ENCODE measurements around the gene ZNF718. TPM values are rescaled to one million over a fixed set of nuclear protein-coding genes. Genes with fewer than 3 reads are reported as not detected.

The ZNF718 gene
- total and polyA plus RNA-seq, 2 of the 8 experiments (the other 6 are each of a cell fraction or from before 2014, with no cell fraction given) = 3.3 to 19.5 TPM

GRCh38 chr4:139691-140090, 15.4 kb downstream of the ZNF718 start:
- Histone ChIP-seq H2BK20ac (ENCODE audit: low read length) (no peak overlapping the region), H4K5ac (ENCODE audit: insufficient read length, low read depth, low read length) (no peak overlapping the region), H2BK5ac (ENCODE audit: low read depth, low read length) (no peak overlapping the region), H3K27me3 (replicated peaks in 1 of 4; ENCODE audit: control insufficient read depth in 3 of 4, extremely low read depth in 1 of 4, insufficient read depth in 3 of 4, low read length in 3 of 4) (no peaks in the 10 kb centered on the region), H3K4me1 (replicated peaks in 1 of 4; ENCODE audit: control insufficient read depth in 3 of 4, insufficient read depth in 4 of 4, low read length in 3 of 4) (no peaks in the 10 kb centered on the region), H2AFZ (ENCODE audit: low read length) (no peak overlapping the region), H3K4ac (replicated peaks; ENCODE audit: insufficient read length, low read depth, low read length) (no peak overlapping the region), H3K27ac (ENCODE audit: low read depth, low read length) (no peak overlapping the region), H3K23me2 (ENCODE audit: low read depth, low read length) (no peaks in the 10 kb centered on the region), H4K8ac (ENCODE audit: extremely low read depth, insufficient read depth, low read length) (no peak overlapping the region), H3K18ac (ENCODE audit: extremely low read depth, low read length) (no peak overlapping the region), H3K4me2 (ENCODE audit: insufficient read depth in 1 of 2, low read depth in 2 of 2, low read length in 2 of 2) (no peak overlapping the region), H3K9me3 (ENCODE audit: insufficient read depth in 2 of 2, low read depth in 1 of 2, low read length in 1 of 2) (0 out of 4 replicates have a peak, but pooled peaks cover 0 to 9% of the 10 kb centered on the region in 2 experiments), H3K9ac (replicated peaks in 1 of 4; ENCODE audit: extremely low read depth in 1 of 4, low read depth in 3 of 4, low read length in 3 of 4) (no peak overlapping the region), H3K79me2 (ENCODE audit: control insufficient read depth in 1 of 2, insufficient read depth in 2 of 2, low read length in 2 of 2) (peaks cover 8 to 96% of the 10 kb centered on the region in 2 experiments), H2AK5ac (ENCODE audit: low read depth, low read length) (no peak overlapping the region), H3K79me1 (ENCODE audit: low read depth, low read length) (no peaks in the 10 kb centered on the region; the same call in 1 of the 2 replicates), H3K23ac (ENCODE audit: insufficient read length) (no peak overlapping the region), H3K14ac (ENCODE audit: insufficient read length) (no peak overlapping the region), H2BK120ac (replicated peaks; ENCODE audit: low read depth, low read length) (no peak overlapping the region), H2BK12ac (ENCODE audit: low read depth, low read length) (no peak overlapping the region), H3K4me3 (ENCODE audit: extremely low read depth in 1 of 4, insufficient read depth in 2 of 4, low read depth in 3 of 4, low read length in 4 of 4) (no peak overlapping the region), H4K91ac (replicated peaks; ENCODE audit: insufficient read length, low read length) (no peak overlapping the region), H3K36me3 (ENCODE audit: control insufficient read depth in 2 of 4, insufficient read depth in 4 of 4, low read length in 3 of 4) (peaks cover 4 to 68% (median 24%) of the 10 kb centered on the region in 4 experiments), H4K20me1 (replicated peaks in 1 of 2; ENCODE audit: control insufficient read depth in 1 of 2, insufficient read depth in 2 of 2, low read length in 2 of 2) (peaks cover 0 to 5% of the 10 kb centered on the region in 2 experiments), H3K56ac (replicated peaks; ENCODE audit: insufficient read length, low read depth, low read length) (no peak overlapping the region), H2BK15ac (ENCODE audit: low read length) (no peak overlapping the region)
- ChIA-PET POLR2A (ENCODE audit: partially characterized antibody) (interaction anchor here (0.7 to 3.7 kb wide), 3 partner anchors 15 to 73 kb away, joined by 3 to 27 read pairs (median 4); partner anchors contain the start of gene ZNF718), CTCF (ENCODE audit: partially characterized antibody) (interaction anchor here (2.9 kb wide), 1 partner anchor 104 kb away, joined by 8 read pairs; no protein-coding TSS in a partner anchor)
- FAIRE-seq (no peak), DNase-seq (ENCODE audit: low read depth in 1 of 2, low spot score in 2 of 2) (no peak)
- 90% methylated on average over 8 of the region's 8 CpGs; no CpG with 5 or more reads in 1 of the 2 experiments for WGBS, 2 experiments (ENCODE audit: extremely low coverage in 1 of 2, insufficient coverage in 1 of 2, insufficient read length in 1 of 2, insufficient replicate concordance in 2 of 2, low coverage in 1 of 2, low lambda C conversion rate in 2 of 2, missing lambda C conversion rate in 1 of 2)
- TF ChIP-seq CTCF (IDR thresholded peaks at IDR 0.05; ENCODE audit: control extremely low read depth in 1 of 3, insufficient read depth in 1 of 3, low read depth in 1 of 3, low read length in 3 of 3) (peak in 1 of 3 experiments; percentile 9; a peak in 1 of 4 replicates), RAD21 (IDR thresholded peaks at IDR 0.05 in 1 of 2, conservative IDR thresholded peaks at IDR 0.05 in 1 of 2; ENCODE audit: low read depth in 2 of 2, low read length in 2 of 2) (peak; percentile 22 to 28; a peak in 2 of 4 replicates), HDAC2 (IDR thresholded peaks at IDR 0.05; ENCODE audit: borderline replicate concordance in 1 of 2, low read depth in 2 of 2, low read length in 2 of 2) (no peak)
